GM18858 (cell line): ENCODE measurements around the gene KIRREL1.

Source experiments
- ATAC-seq: cut with Tn5 transposase; IDR thresholded peaks from one replicate; pipeline ENCODE4 v1.9.1; 2021; ENCODE audit not compliant: unreplicated experiment

The KIRREL1 gene

GRCh38 chr1:157993147-157993917 lies at the start of gene KIRREL1:
KIRREL1 (plus strand) TSS chr1:157993645; CDS start chr1:157993677, 32 bp downstream.
- no peak for ATAC-seq

- no peak for ATAC-seq
Observed at GRCh38 chr1:157944663-157945280, 48.7 kb upstream of the KIRREL1 start.

- no peak for ATAC-seq
Observed at GRCh38 chr1:157948312-157949073, 45.0 kb upstream of the KIRREL1 start.

GRCh38 chr1:157949074-157949354 lies 44.4 kb upstream of the KIRREL1 start:
- no peak for ATAC-seq

- ATAC-seq: no peak
Observed at GRCh38 chr1:157951230-157951629, 42.2 kb upstream of the KIRREL1 start.

GRCh38 chr1:157952601-157953000 lies 40.8 kb upstream of the KIRREL1 start:
- ATAC-seq: no peak

GRCh38 chr1:157955221-157955620 lies 38.2 kb upstream of the KIRREL1 start:
- no peak for ATAC-seq

GRCh38 chr1:157955857-157956256 lies 37.6 kb upstream of the KIRREL1 start:
- ATAC-seq: no peak

GRCh38 chr1:157956732-157957131 lies 36.7 kb upstream of the KIRREL1 start:
- ATAC-seq: no peak

- no peak for ATAC-seq
Observed at GRCh38 chr1:157958263-157958662, 35.2 kb upstream of the KIRREL1 start.

- ATAC-seq: no peak
Observed at GRCh38 chr1:157959750-157960149, 33.7 kb upstream of the KIRREL1 start.

GRCh38 chr1:157960773-157961172 lies 32.7 kb upstream of the KIRREL1 start:
- no peak for ATAC-seq

- ATAC-seq: peak; percentile 62
Observed at GRCh38 chr1:157961805-157962762, 31.4 kb upstream of the KIRREL1 start.

GRCh38 chr1:157963713-157964112 lies 29.7 kb upstream of the KIRREL1 start:
- no peak for ATAC-seq

GRCh38 chr1:157965584-157965983 lies 27.9 kb upstream of the KIRREL1 start:
- no peak for ATAC-seq

- no peak for ATAC-seq
Observed at GRCh38 chr1:157966031-157966537, 27.4 kb upstream of the KIRREL1 start.

GRCh38 chr1:157967205-157967604 lies 26.2 kb upstream of the KIRREL1 start:
- no peak for ATAC-seq

GRCh38 chr1:157968508-157968907 lies 24.9 kb upstream of the KIRREL1 start:
- no peak for ATAC-seq

GRCh38 chr1:157968946-157969345 lies 24.5 kb upstream of the KIRREL1 start:
- no peak for ATAC-seq

- no peak for ATAC-seq
Observed at GRCh38 chr1:157969697-157970485, 23.6 kb upstream of the KIRREL1 start.
